Measurements from ENCODE around the gene NDUFAF8.
A peak's percentile ranks its signal among the peaks of the same experiment; 100 is the strongest.

Gene NDUFAF8

GRCh38 chr17:81253358-81254131, 14.4 kb downstream of the NDUFAF8 start:
- DNase-seq (ENCODE audit: low spot score) = peak; percentile 83

DNA sequence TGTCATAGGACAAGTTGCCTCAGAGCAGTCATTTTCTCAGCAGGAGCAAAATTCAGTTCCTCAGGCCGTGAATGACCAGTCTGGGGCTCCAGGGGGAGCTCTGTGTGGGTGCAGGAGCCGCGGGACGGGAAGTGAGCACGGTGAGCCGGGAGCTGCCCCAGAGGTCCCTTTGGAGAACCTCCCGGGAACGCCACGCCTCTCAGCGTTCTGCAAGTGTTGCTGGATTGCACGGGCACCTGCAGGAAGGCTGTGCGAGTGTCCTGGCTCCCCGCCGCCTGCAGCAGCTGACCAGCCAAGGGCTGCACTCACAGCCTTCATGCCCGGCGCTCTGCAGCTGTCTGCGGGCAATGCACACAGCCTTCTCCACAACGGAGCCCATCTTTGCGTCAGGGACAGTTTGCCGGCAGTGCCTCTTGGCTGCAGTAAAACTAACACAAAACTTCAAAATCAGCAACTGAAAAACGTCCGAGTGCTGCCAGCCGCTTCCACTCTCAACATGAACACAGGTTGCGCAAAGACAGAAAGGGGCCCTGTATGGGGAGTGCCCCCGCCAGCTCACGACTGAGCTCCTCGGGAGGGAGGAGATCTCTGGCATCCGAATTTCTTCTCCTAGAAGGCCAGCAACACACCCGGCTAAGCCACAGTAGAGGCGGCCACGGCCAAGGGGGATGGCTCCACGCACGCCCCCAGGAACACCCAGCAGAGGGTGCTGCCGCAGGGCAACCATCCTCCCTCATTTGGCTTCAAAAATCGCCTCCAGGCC, 16.0 kb downstream of the NDUFAF8 start:
- peak; percentile 86 for DNase-seq (ENCODE audit: low spot score)

DNA sequence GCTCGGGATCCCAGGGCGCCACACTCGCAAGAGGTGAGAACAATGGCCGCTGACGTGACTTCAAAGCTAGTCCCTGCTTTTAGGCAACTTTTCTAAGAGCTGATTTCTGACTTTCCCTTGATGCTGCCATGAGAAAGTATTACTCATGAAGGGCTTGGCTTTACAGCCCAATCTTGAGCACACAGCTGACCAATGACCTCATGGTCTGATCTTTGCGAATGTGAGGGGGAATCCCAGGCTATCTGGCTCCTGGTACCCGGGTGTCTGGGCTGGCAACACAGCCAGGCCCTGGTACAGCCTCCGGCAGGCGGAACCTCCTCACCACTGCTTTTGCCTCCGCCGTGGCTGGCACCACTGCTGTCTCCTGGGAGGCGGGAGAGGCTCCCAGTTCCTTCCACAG, 17.5 kb downstream of the NDUFAF8 start:
- DNase-seq (ENCODE audit: low spot score) = peak; percentile 34

DNA sequence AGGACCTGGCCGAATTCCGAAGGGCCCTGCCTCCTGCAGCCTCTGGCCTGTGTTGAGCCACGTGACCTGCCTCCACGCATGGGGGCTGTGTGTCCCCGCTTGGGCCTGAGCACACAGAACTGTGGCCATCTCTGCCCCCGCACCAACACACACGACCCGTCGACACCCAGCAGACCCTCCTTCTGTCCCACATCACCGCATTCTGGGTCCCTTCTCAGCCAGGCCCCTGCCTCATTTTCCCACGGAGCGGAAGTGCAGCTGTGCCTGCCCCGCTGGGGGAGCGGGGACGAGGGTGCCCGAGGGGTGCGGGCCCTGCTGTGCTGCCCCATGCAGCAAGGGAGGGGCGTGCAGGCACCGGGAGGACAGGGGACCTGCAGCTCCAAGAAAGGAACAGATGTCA, 18.4 kb downstream of the NDUFAF8 start:
- no peak for DNase-seq (ENCODE audit: low spot score)

DNA sequence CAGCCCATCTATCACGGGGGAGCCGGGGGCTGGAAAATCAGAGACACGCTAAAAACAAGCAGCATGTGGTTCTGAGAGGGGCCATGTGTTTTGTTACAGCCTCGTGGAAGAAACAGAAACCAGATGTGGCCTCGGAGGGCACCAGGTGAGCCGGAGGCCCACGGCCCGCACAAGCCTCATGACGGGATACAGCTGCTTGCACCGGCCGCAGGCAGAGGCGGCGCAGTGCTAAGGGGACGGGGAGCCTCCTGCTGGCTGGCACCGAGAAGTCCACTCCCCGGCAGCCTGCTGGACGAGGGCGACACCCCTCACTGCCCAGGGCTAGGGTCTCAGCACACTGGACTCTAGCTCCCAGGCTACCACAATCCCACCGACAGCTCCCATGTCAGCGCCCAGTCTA, 19.2 kb downstream of the NDUFAF8 start:
- DNase-seq (ENCODE audit: low spot score) = no peak

GRCh38 chr17:81259058-81259605, 20.0 kb downstream of the NDUFAF8 start:
- no peak for DNase-seq (ENCODE audit: low spot score)

- no peak for DNase-seq (ENCODE audit: low spot score)
Observed at GRCh38 chr17:81260171-81260570, 21.1 kb downstream of the NDUFAF8 start.

GRCh38 chr17:81260641-81261040, 21.5 kb downstream of the NDUFAF8 start:
- DNase-seq (ENCODE audit: low spot score) = no peak

DNA sequence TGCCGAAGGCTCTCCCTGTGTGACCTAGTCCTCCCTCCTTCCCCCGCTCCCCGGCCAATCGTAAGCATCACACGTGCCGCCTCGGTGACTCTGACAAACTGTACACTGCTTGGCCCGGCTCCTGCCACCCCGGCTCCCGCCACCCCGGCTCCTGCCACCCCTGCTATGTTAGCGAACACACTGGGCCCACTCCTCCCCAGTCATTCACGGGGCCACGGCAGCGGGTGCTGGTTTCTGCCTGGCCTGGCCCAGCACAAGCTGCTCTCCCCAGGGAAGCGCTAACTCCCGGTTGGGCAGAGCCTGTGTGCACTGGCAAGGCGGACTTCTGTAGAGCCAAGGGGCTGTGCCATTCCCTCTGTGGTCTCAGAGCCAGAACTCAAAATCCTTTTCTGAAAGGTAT, 22.0 kb downstream of the NDUFAF8 start:
- DNase-seq (ENCODE audit: low spot score) = no peak

DNA sequence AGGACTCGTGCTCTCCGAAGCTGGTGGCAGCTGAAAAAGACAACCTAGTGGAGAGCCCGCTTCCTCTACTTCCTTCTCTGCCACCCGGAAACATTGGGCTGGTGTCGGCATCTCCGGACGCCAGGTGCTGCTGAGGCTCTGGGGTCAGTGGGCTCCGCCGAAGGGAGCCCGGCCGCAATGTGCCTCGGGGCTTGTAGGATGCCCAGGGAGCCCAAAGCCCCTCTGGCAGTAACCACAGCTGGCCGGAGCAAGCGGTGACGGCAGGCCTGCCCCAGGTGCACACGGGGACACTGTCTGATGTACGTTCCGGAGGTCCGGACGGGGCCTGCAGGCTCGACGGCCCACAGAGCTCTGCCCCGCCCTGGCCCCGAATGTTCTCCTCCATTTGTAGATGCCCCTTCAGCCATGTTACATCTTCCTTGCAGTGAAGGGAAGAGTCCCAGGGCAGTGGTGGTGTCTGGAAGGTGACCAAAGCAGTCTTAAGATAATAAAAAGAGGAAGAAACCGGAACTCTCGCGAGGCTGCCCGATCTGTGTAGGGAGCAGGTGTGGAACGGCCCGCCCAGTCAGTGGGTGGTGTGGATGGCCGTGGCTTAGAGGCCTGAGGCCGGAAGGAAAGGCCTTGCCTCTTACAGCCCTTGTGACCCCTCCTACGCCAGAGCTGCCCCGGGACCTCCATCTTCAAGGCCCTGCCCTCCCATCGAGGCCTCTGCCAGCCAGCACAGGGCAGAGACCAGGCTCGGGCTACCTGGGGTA, 22.6 kb downstream of the NDUFAF8 start:
- DNase-seq (ENCODE audit: low spot score) = no peak

DNA sequence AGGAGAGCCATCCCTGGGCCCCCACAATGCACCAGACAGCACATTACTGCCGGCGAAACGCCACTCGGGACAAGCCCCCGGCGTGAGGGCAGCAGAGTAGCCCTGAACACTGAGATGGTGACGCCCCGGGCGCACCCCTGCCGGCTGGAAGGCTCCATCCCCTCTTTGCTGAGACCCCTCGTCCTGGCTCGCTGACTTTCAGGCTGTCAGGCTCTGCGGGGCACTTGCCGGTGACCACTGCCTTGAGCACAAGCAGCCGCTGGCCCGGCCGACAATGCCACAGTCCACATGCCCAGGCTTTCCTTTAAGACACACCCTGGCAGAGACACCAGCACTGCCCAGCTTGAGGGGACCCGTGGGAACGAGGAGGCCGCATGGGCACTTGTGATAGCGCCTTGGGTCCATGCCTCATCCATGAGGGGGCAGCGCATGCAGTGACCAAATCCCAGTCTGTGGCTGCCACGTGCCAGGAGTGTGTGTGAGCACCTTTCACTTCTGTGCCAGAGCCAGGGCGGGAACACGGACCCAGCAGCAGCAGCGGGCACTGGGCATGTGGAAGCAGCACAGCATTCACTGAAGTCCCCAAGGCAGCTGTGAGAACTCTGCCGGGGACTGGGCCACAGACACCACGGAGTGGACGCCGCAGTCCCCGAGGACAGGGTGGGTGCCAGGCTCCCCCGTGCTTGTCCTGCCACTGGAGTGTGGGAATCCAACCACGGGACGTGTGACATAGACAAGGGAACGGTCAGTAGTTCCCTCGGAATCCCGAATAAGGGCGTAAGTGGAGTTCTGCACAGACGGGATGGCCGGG, 24.5 kb downstream of the NDUFAF8 start:
- no peak for DNase-seq (ENCODE audit: low spot score)

GRCh38 chr17:81264640-81265039, 25.5 kb downstream of the NDUFAF8 start:
- no peak for DNase-seq (ENCODE audit: low spot score)

DNA sequence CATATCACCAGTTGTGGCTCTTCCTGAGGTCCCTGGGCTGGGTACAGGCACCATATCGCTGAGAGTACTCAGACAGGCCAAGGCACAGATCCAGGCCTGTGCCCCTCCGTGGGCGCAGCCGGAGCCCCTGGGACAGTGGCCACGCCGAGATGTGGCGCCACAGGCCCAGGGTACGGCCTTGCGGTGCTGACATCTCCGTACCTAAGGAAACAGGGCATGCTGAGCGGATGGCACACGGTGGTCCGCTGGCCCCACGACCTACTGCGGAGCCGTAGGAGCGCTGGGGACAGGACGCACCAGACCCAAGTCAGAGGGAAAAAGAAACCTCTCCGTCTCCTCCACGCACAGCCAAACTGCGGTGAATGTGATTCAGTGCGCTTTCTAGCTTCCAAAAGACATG, 26.5 kb downstream of the NDUFAF8 start:
- no peak for DNase-seq (ENCODE audit: low spot score)

DNA sequence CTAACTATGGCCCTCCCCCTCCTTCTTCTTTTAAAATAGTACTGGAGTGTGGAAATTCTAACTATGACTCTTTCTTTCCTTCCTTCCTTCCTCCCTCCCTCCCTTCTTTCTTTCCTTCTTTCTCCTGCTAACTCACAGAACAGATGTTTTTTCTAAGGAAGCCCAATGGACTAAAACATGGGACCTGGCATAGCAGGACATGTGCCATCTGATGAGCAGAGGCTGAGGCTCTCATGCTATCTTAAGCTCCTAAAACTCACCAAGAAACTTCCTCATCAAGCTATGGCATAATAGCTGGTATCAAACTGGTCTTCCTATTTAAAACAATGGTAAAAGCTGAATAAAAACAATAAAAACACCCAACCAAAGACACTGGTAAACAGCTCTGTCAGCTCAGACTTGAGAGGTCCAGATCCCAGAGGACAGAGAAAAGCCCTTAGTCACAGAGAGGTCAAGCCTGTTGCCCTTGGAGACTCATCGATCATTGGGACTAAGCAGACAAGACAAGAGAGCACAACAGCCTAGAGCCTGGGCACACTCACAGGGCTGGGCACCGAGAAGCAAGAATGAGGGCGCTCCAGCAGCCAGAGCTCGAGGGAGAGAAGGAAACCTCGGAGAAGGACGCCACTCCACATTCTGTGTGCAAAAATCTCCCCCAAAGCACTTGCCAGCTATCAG, 28.4 kb downstream of the NDUFAF8 start:
- no peak for DNase-seq (ENCODE audit: low spot score)

DNA sequence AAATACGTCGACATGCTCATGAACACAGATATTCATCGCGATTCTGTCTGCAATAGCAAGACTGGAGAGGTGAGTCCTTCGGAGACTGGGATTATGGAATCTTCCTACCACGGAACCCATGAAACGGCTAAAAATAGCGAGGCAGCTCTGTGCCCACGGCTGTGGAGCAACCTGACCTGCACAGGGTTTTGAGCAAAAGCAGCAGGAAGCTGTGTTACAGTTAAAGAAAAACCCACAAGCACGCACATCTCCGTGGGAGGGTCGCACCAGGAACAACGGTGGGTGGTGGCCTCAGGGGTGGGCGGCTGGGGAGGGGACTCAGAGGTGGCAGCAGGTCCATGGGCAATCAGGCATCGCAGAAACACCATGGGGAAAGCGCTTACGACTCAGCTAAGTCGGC, 31.2 kb downstream of the NDUFAF8 start:
- DNase-seq (ENCODE audit: low spot score) = no peak

DNA sequence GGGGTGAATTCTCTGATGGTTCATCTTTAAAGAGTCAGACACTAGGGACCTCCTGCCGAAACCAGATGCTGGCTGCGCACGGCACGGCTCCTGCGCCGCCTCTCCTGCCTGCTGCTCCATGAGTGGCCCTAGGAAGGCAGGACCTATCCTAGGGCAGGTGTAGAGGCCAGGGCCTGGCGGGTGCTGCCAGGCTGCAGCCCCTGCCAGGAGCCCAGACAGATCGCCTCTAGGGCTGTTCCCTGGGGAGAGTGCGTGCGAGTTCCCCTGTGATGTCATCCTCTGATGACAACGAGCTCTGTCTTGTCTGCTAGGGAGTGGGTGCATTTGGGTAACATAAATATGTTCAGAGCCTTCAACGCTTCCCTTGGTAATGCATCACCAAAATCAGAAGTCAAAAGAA, 32.1 kb downstream of the NDUFAF8 start:
- DNase-seq (ENCODE audit: low spot score) = no peak

DNA sequence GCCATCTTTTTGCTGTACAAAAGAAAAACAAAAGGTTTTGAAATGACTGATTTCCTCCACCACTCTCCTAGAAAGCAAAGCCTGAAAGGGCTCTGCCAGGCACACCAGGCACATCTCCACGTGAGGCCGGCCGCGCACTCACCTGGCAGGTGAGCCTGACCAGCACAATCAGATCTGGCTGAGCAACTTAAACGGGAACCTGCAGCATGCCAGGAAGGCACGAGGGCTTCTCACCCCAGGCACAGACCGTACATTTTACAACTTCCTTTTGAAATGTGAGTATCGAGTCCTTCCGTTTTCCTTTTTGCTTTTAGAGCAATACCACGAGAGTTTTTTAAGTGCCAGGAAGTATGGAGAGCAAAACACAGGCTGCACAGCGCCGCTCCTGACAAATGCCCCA, 33.5 kb downstream of the NDUFAF8 start:
- DNase-seq (ENCODE audit: low spot score) = no peak

GRCh38 chr17:81273698-81274470, 34.8 kb downstream of the NDUFAF8 start:
- DNase-seq (ENCODE audit: low spot score) = no peak

GRCh38 chr17:81274471-81274855, 35.3 kb downstream of the NDUFAF8 start:
- no peak for DNase-seq (ENCODE audit: low spot score)

GRCh38 chr17:81276781-81277180, 37.7 kb downstream of the NDUFAF8 start:
- DNase-seq (ENCODE audit: low spot score) = no peak
